Pulmonary artery endothelial cell (primary cell): Measurements from ENCODE around the gene IL2RA. TPM values are rescaled to one million over a fixed set of nuclear protein-coding genes. Genes with fewer than 3 reads are reported as not detected.
"Not testable (repeated sequence)": the region's sequence is repeated elsewhere in the genome, so short reads cannot be mapped to it uniquely, and the experiment has no call there.

Source experiments
- DNase-seq: peaks from one replicate; pipeline ENCODE4 v3.0.0-alpha.2; 2011; ENCODE audit warnings: low read depth, low spot score
- total RNA-seq: library from RNA; depleted of rRNA; stranded (reverse); fragments of >200 nt; gene quantifications from 2 replicates; pipeline ENCODE4 v1.2.3, GENCODE V29; 2014

The IL2RA gene
- total RNA-seq, 1 donor from 2014 or later = not detected

- no peak for DNase-seq
Observed at GRCh38 chr10:6058682-6059475, 3.3 kb downstream of the IL2RA start.

- DNase-seq = no peak
Observed at GRCh38 chr10:6056411-6057135, 5.6 kb downstream of the IL2RA start.

- no peak for DNase-seq
Observed at GRCh38 chr10:6055929-6056328, 6.2 kb downstream of the IL2RA start.

GRCh38 chr10:6054884-6055283, 7.3 kb downstream of the IL2RA start:
- no peak for DNase-seq

- no peak for DNase-seq
Observed at GRCh38 chr10:6053816-6054631, 8.1 kb downstream of the IL2RA start.

GRCh38 chr10:6053303-6053702, 8.9 kb downstream of the IL2RA start:
- DNase-seq = no peak

GRCh38 chr10:6052247-6053221, 9.6 kb downstream of the IL2RA start:
- no peak for DNase-seq

GRCh38 chr10:6050801-6051445, 11.2 kb downstream of the IL2RA start:
- no peak for DNase-seq

- no peak for DNase-seq
Observed at GRCh38 chr10:6049031-6049400, 13.2 kb downstream of the IL2RA start.

GRCh38 chr10:6048281-6049030, 13.7 kb downstream of the IL2RA start:
- no peak for DNase-seq

GRCh38 chr10:6047847-6048246, 14.3 kb downstream of the IL2RA start:
- DNase-seq = no peak

GRCh38 chr10:6046773-6047611, 15.2 kb downstream of the IL2RA start:
- DNase-seq = no peak

GRCh38 chr10:6045878-6046772, 16.0 kb downstream of the IL2RA start:
- no peak for DNase-seq

GRCh38 chr10:6045314-6045848, 16.8 kb downstream of the IL2RA start:
- no peak for DNase-seq

GRCh38 chr10:6044751-6045313, 17.3 kb downstream of the IL2RA start:
- DNase-seq = no peak

- DNase-seq = no peak
Observed at GRCh38 chr10:6044060-6044459, 18.1 kb downstream of the IL2RA start.

GRCh38 chr10:6043377-6043776, 18.8 kb downstream of the IL2RA start:
- not testable (repeated sequence) for DNase-seq
